RWPE1 (cell line): Measurements from ENCODE around the gene CSF2.

Source experiments
- CTCF ChIA-PET: fragments of 350-600 bp; sonication (Branson Sonifier 250); formaldehyde crosslinking; extraction: SDS; loops from one replicate; lab custom pipeline; 2021; lab: Yijun Ruan, JAX
- POLR2A ChIA-PET: fragments of 400-600 bp; formaldehyde crosslinking; extraction: SDS; loops from one replicate; lab custom pipeline; 2020; ENCODE audit warnings: antibody characterized with exemption; ENCODE audit not compliant: low non-redundant PET; lab: Yijun Ruan, JAX
- DNase-seq: peaks from one replicate; pipeline ENCODE4 v3.0.0; 2012; ENCODE audit warnings: low spot score
- H3K27ac ChIP-seq: fragments of 450-650 bp; 2 replicates; pipeline ENCODE4 v1.5.1; 2017
- TF ChIP-seq, protein P1 (sequence below): fragments of 450-650 bp; conservative IDR thresholded peaks from 2 replicates; pipeline ENCODE4 v1.5.1; 2017; ENCODE audit warnings: low read depth, mild to moderate bottlenecking

Gene CSF2

DNA sequence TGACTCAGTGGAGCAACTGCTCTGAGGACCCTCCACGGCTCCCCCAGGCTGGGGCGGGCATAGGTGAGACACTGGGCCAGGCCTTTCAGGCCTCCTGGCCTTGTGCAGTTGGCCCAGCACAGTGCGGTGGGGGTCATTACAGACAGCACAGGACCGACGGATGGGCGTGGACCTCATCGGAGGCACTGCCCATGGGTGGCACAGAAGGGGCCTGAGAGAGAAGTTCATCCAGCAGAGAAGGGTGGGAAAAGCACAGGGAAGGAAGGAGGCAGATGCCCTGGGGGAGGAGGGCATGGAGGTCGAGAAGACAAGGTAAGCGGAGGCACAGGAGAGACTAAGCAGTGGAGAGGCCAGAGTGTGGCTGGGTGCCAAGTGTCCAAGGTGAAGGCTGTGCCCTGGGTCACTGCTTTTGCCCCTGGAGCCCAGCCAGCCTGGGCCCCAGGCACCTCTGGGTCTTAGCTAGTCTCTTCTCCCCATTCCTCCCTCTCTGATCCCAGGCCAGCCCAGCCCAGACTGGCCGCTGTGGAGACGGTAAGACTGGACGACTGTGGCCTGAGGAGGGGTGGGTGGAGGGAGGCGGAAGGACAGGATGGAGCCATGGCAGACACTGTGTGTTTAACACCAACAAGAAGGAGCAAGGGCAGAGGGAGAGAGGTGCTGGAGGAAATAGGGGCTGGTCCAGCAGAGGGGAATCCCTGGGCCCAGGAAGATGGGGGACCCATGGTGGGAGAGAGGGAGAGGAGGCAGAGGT, 7.5 kb upstream of the CSF2 start:
- DNase-seq, result no peak
- H3K27ac ChIP-seq, result no peak overlapping the region
- POLR2A ChIA-PET, result no interaction called here
- CTCF ChIA-PET, result interaction anchor here (0.6 to 2.0 kb wide), 18 partner anchors 8 to 599 kb away, joined by 3 to 14 read pairs (median 4); partner anchors contain the start of genes CSF2 and SLC22A5
- TF ChIP-seq, protein P1, sequence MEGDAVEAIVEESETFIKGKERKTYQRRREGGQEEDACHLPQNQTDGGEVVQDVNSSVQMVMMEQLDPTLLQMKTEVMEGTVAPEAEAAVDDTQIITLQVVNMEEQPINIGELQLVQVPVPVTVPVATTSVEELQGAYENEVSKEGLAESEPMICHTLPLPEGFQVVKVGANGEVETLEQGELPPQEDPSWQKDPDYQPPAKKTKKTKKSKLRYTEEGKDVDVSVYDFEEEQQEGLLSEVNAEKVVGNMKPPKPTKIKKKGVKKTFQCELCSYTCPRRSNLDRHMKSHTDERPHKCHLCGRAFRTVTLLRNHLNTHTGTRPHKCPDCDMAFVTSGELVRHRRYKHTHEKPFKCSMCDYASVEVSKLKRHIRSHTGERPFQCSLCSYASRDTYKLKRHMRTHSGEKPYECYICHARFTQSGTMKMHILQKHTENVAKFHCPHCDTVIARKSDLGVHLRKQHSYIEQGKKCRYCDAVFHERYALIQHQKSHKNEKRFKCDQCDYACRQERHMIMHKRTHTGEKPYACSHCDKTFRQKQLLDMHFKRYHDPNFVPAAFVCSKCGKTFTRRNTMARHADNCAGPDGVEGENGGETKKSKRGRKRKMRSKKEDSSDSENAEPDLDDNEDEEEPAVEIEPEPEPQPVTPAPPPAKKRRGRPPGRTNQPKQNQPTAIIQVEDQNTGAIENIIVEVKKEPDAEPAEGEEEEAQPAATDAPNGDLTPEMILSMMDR, result no peak

DNA sequence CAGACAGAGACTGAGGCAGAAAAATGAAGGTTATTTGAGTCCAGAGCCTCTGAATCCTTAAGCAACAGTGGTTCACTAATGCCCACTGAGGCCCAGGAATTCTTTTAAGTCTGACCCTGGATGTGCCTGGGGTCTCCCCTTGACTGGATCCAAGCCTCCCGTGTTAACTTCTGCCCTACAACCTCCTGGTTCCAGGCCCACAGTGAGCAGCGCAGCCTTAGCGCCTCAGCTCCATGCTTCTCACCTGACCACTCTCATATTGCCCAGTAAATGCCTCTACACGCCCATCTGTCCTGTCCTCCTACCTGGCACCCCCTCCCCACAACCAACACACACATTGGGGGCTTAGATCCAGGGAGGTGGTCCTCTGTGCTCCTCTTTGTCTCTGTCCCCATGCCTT, 6.7 kb upstream of the CSF2 start:
- no peak overlapping the region for H3K27ac ChIP-seq
- DNase-seq, result no peak
- CTCF ChIA-PET, result interaction anchor here (0.6 to 1.0 kb wide), 3 partner anchors 18 to 171 kb away, joined by 3 read pairs; no protein-coding TSS in a partner anchor
- POLR2A ChIA-PET, result no interaction called here
- TF ChIP-seq, protein P1, result no peak

- no peak overlapping the region for H3K27ac ChIP-seq
- DNase-seq, result no peak
- POLR2A ChIA-PET, result no interaction called here
- CTCF ChIA-PET, result interaction anchor here (1.0 kb wide), 1 partner anchor 67 kb away, joined by 3 read pairs; no protein-coding TSS in a partner anchor
- TF ChIP-seq, protein P1, result no peak
These were observed 6.1 kb upstream of the CSF2 start for GRCh38 chr5:132067451-132067850.

DNA sequence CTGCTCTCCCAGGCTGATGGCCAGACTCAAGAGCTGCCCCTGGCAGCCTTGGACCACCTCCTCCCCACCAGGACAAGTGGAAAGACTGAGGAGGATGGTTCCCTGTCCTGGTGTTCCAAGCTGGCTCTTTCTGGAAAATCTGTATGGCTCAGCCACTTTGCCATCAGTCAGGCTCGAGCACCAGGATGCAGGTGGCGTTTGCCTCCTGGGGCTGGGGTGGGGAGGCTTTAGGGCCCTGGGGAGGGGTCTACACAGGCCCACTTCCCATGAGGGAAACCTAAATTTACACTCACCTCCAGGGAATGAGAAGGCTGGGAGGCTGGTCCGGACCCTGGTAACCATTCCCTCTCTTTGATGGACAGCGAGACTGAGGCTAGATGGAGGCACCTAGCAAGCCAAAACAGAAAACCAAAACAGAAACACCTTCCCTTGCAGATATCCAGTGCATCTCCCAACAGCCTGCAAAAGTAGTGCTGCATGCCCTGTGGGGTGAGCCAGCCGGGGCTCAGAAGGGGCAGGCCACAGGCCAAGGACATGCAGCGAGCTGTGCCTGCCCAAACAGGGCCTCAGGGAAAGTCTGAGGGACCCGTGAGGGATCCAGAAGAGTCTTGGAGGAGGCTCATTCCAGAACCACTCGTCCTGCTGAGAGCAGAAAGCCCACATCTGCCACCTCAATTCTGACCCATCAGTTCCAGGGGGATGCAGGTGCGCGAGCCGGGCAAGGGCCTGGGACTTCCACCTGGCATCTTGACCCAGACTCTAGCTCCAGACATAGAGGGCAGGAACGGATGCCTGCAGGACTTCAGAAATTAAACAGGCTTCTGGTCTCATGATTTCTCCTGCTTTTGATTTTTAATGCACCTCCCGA, 5.4 kb upstream of the CSF2 start:
- CTCF ChIA-PET, result interaction anchor here (0.6 to 1.0 kb wide), 2 partner anchors 18 to 645 kb away, joined by 3 read pairs; no protein-coding TSS in a partner anchor
- DNase-seq, result no peak
- POLR2A ChIA-PET, result no interaction called here
- TF ChIP-seq, protein P1, result no peak
- H3K27ac ChIP-seq, result no peak overlapping the region

DNA sequence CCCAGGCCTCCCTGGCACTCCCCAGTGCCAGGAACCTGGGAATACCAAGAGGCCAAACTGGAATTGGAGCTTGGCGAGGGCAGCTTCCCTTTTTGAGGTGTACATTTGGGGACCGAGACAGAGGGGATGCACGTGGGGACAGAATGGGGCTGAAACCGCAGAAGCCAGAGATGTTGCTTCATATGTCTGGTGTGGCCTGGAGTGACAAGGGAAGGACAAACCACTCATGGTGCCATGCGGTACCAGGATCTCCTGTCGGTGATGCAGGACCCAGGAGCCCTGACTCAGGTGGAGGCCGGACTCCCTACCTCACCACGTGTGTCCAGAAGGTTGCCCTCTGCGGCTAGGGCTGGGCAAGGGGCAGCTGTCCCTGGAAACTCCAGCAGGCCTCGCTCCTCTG, 4.0 kb upstream of the CSF2 start:
- no peak for DNase-seq
- ChIA-PET CTCF (interaction anchor here (0.6 to 1.0 kb wide), 2 partner anchors 259 to 646 kb away, joined by 3 read pairs; no protein-coding TSS in a partner anchor), POLR2A (no interaction called here)
- no peak overlapping the region for H3K27ac ChIP-seq
- TF ChIP-seq, protein P1, result no peak

GRCh38 chr5:132069994-132070393, 3.6 kb upstream of the CSF2 start:
- ChIA-PET POLR2A (no interaction called here), CTCF (interaction anchor here (0.6 kb wide), 1 partner anchor 259 kb away, joined by 3 read pairs; no protein-coding TSS in a partner anchor)
- no peak for DNase-seq
- no peak overlapping the region for H3K27ac ChIP-seq
- TF ChIP-seq, protein P1, result no peak
